GM21367 (cell line): ENCODE results near the gene MYH7.
"Not testable (repeated sequence)": the region's sequence is repeated elsewhere in the genome, so short reads cannot be mapped to it uniquely, and the experiment has no call there.

ENCODE experiments used
- ATAC-seq: cut with Tn5 transposase; IDR thresholded peaks from one replicate; pipeline ENCODE4 v1.9.1; 2021; ENCODE audit not compliant: unreplicated experiment

Gene MYH7

GRCh38 chr14:23387916-23388882 is 47.3 kb downstream of the MYH7 start:
- ATAC-seq: no peak

- ATAC-seq: no peak
Observed at GRCh38 chr14:23386999-23387398, 48.5 kb downstream of the MYH7 start.

GRCh38 chr14:23386266-23386657 is 49.2 kb downstream of the MYH7 start:
- not testable (repeated sequence) for ATAC-seq

GRCh38 chr14:23385642-23386265 is 49.7 kb downstream of the MYH7 start:
- no peak for ATAC-seq

- no peak for ATAC-seq
Observed at GRCh38 chr14:23385244-23385641, 50.2 kb downstream of the MYH7 start.

GRCh38 chr14:23384364-23385080 is 50.9 kb downstream of the MYH7 start:
- ATAC-seq: no peak

- ATAC-seq: no peak
Observed at GRCh38 chr14:23382731-23383440, 52.6 kb downstream of the MYH7 start.

- no peak for ATAC-seq
Observed at GRCh38 chr14:23382276-23382675, 53.2 kb downstream of the MYH7 start.

GRCh38 chr14:23381871-23382270 is 53.6 kb downstream of the MYH7 start:
- no peak for ATAC-seq

GRCh38 chr14:23380976-23381375 is 54.5 kb downstream of the MYH7 start:
- ATAC-seq: no peak

- ATAC-seq: no peak
Observed at GRCh38 chr14:23380197-23380914, 55.1 kb downstream of the MYH7 start.

GRCh38 chr14:23379366-23380196 is 55.9 kb downstream of the MYH7 start:
- ATAC-seq: no peak

- no peak for ATAC-seq
Observed at GRCh38 chr14:23378612-23379220, 56.7 kb downstream of the MYH7 start.

- ATAC-seq: no peak
Observed at GRCh38 chr14:23377573-23378563, 57.6 kb downstream of the MYH7 start.

GRCh38 chr14:23377198-23377550 is 58.3 kb downstream of the MYH7 start:
- no peak for ATAC-seq

GRCh38 chr14:23376482-23377197 is 58.8 kb downstream of the MYH7 start, which contains the start of gene CMTM5:
Gene CMTM5, plus strand, starts transcription at chr14:23377046. Its CDS starts 206 bp downstream, at chr14:23377252.
- ATAC-seq: no peak
